ENCODE results near the gene MTA1. TPM values are rescaled to one million over a fixed set of nuclear protein-coding genes. Genes with fewer than 3 reads are reported as not detected.

MTA1 gene
- total and polyA plus RNA-seq, 12 donors: 11.8 to 270 (median 59.5) TPM

DNA sequence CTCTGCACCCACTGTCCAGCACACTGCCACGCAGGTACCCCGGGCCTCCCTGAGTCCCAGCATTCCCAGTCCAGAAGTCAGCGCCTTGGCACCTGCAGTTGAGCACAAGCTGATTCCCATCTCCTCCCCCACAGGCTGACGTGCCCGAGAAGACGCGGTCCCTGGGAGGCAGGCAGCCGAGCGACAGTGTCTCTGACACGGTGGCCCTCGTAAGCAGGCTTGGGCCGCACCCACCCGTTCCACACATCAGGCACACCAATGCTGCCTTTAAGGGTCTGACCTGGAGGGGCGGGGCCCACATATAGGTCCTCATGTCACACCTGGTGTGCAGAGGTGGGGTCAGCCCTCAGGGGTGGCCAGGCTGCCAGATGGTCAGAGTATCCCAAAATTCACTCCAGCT lies 39.7 kb upstream of the MTA1 start:
- Histone ChIP-seq H3K36me3 (replicated peaks in 1 of 2) (peaks cover 0 to 30% of the 10 kb centered on the region in 2 donors), H3K27ac (no peak overlapping the region), H3K4me3 (no peak overlapping the region), H3K27me3 (no peaks in the 10 kb centered on the region), H3K4me1 (replicated peaks in 1 of 2) (no peaks in the 10 kb centered on the region), H3K9me3 (replicated peaks in 1 of 3) (no peaks in the 10 kb centered on the region)
- DNase-seq: no peak
- intact Hi-C loops (cut with DNase I): no loop called here
- WGBS, 4 donors: 80 to 95% (median 95%) methylated on average over 2 to 14 of the region's 14 CpGs
- TF ChIP-seq, protein P1, sequence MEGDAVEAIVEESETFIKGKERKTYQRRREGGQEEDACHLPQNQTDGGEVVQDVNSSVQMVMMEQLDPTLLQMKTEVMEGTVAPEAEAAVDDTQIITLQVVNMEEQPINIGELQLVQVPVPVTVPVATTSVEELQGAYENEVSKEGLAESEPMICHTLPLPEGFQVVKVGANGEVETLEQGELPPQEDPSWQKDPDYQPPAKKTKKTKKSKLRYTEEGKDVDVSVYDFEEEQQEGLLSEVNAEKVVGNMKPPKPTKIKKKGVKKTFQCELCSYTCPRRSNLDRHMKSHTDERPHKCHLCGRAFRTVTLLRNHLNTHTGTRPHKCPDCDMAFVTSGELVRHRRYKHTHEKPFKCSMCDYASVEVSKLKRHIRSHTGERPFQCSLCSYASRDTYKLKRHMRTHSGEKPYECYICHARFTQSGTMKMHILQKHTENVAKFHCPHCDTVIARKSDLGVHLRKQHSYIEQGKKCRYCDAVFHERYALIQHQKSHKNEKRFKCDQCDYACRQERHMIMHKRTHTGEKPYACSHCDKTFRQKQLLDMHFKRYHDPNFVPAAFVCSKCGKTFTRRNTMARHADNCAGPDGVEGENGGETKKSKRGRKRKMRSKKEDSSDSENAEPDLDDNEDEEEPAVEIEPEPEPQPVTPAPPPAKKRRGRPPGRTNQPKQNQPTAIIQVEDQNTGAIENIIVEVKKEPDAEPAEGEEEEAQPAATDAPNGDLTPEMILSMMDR (IDR thresholded peaks at IDR 0.05): no peak
- TF ChIP-seq POLR2A (IDR thresholded peaks at IDR 0.05): no peak

DNA sequence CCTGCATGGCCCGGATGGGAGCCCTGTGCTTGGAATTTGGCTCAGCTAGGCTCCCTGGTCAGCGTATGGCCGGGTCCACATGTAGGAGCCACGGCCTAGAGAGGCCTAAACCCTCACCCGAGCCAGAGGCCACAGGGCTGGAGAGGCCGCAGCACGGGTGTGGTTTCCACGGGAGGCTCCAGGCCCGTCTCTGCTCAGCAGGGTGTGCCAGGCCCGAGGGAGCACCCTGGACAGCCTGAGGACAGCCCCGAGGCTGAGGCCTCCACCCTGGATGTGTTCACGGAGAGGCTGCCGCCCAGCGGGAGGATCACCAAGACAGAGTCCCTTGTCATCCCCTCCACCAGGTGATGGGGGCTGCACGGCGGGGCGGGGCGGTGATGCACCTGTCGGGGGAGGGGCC lies 38.9 kb upstream of the MTA1 start:
- no peak for DNase-seq
- Histone ChIP-seq H3K36me3 (replicated peaks in 1 of 2) (peaks cover 0 to 37% of the 10 kb centered on the region in 2 donors), H3K4me3 (no peak overlapping the region), H3K27me3 (no peaks in the 10 kb centered on the region), H3K27ac (no peak overlapping the region), H3K9me3 (replicated peaks in 1 of 3) (no peaks in the 10 kb centered on the region), H3K4me1 (replicated peaks in 1 of 2) (no peaks in the 10 kb centered on the region)
- WGBS, 4 donors: 90 to 94% (median 92%) methylated on average over 5 to 19 of the region's 19 CpGs
- intact Hi-C loops (cut with DNase I): no loop called here
- TF ChIP-seq, protein P1 (IDR thresholded peaks at IDR 0.05): no peak
- TF ChIP-seq POLR2A (IDR thresholded peaks at IDR 0.05): no peak

GRCh38 chr14:105381446-105382342 lies 37.9 kb upstream of the MTA1 start:
- peaks cover 0 to 39% of the 10 kb centered on the region in 2 donors for H3K36me3 ChIP-seq (replicated peaks in 1 of 2)
- WGBS, 4 donors: 91 to 96% (median 93%) methylated on average over 4 to 27 of the region's 27 CpGs
- H3K27me3 ChIP-seq: no peaks in the 10 kb centered on the region
- DNase-seq: no peak
- no peak for TF ChIP-seq POLR2A (IDR thresholded peaks at IDR 0.05)
- TF ChIP-seq, protein P1 (IDR thresholded peaks at IDR 0.05): no peak
- H3K27ac ChIP-seq: no peak overlapping the region
- H3K4me3 ChIP-seq: no peak overlapping the region
- no peaks in the 10 kb centered on the region for H3K9me3 ChIP-seq (replicated peaks in 1 of 3)
- intact Hi-C loops (cut with DNase I): no loop called here
- no peaks in the 10 kb centered on the region for H3K4me1 ChIP-seq (replicated peaks in 1 of 2)

GRCh38 chr14:105382343-105383082 lies 37.1 kb upstream of the MTA1 start:
- H3K9me3 ChIP-seq (replicated peaks in 1 of 3): no peaks in the 10 kb centered on the region
- TF ChIP-seq, protein P1 (IDR thresholded peaks at IDR 0.05): no peak
- no peaks in the 10 kb centered on the region for H3K27me3 ChIP-seq
- 90 to 96% (median 94%) methylated on average over 4 to 26 of the region's 26 CpGs for WGBS, 4 donors
- no peak overlapping the region for H3K27ac ChIP-seq
- H3K4me3 ChIP-seq: no peak overlapping the region
- no peaks in the 10 kb centered on the region for H3K4me1 ChIP-seq (replicated peaks in 1 of 2)
- H3K36me3 ChIP-seq (replicated peaks in 1 of 2): peaks cover 0 to 41% of the 10 kb centered on the region in 2 donors
- intact Hi-C loops (cut with DNase I): no loop called here
- DNase-seq: no peak

Data from adrenal gland (tissue), 12 donors.